Amniotic epithelial cell (primary cell): Measurements from ENCODE around the gene BTG2.

Source experiments
- DNase-seq: peaks from one replicate; pipeline ENCODE4 v3.0.0-alpha.2; 2010; ENCODE audit warnings: low read depth

BTG2 gene

GRCh38 chr1:203342192-203342940, 37.0 kb downstream of the BTG2 start:
- DNase-seq = no peak

DNA sequence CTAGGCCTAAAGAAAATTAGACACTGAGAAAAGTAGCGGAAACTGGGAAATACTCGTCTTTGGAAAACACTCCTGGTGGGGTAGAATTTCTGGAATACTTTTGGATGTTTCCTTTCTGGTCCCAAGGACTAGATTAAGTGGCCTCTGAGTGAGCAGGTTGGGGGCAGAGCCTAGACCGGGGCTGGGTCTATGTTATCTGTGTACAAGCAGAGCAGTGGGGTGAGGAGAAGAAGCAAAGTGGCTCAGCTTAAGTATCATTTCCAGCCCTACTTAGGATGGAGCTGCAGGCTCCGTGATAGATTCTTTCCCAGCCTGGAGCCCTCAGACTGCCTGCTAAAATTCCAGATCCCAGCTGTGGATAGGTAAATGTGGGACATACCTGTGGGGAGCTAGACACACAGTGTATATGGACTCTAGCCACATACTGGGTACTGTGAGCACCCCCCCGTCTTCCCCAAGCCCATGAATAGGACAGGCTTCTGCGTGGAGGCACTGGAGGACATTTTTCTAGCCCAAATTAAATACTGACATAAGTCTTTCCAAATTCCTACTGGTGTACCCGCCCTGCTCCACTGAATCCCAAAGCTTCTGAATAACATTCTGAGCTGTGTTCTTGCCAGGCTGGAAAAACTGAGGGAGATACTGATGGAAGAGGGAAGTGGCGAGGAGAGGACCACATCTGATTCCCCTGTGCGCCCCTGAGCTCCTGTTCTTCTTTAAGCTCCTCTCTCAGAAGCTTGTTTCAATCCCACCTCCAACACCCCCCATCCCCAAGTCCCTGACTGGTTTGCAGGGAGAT, 38.8 kb downstream of the BTG2 start:
- DNase-seq = no peak

DNA sequence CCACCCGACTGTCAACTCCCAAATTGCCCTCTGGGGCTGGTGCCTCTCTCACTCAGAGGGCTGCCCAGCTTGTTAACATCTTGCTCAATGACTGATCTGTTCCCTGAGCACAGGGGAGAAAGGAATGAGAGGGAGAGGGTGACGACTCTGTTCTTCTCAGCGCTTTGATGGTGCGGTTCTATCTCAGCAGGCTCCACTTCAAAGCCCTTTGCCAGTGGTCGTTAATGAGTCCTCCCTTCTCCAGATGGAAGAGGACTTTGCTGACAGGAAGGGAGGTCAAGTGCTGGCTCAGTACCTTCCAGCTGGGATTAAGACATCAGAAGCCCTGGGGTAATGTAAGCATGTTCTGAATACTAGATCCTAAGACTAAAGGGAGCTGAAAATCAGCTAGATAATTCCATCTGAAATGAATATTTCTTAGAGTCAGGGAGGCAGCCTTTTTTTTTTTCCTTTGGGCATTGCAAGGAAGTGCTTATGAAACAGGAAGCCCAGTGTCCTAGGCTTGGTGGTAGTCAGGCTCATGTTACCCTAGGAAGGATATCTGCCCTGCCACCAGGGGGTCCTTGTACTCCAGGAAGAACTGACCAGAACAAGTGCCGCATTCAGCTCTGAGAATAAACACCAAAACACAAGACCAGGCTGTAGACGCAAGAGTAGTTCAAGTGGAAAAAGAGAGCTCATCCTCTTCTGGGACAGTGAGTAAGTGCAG, 40.9 kb downstream of the BTG2 start:
- DNase-seq = no peak

GRCh38 chr1:203346769-203347102, 41.4 kb downstream of the BTG2 start:
- DNase-seq = no peak

- no peak for DNase-seq
These were observed 43.8 kb downstream of the BTG2 start for GRCh38 chr1:203349166-203349565.

DNA sequence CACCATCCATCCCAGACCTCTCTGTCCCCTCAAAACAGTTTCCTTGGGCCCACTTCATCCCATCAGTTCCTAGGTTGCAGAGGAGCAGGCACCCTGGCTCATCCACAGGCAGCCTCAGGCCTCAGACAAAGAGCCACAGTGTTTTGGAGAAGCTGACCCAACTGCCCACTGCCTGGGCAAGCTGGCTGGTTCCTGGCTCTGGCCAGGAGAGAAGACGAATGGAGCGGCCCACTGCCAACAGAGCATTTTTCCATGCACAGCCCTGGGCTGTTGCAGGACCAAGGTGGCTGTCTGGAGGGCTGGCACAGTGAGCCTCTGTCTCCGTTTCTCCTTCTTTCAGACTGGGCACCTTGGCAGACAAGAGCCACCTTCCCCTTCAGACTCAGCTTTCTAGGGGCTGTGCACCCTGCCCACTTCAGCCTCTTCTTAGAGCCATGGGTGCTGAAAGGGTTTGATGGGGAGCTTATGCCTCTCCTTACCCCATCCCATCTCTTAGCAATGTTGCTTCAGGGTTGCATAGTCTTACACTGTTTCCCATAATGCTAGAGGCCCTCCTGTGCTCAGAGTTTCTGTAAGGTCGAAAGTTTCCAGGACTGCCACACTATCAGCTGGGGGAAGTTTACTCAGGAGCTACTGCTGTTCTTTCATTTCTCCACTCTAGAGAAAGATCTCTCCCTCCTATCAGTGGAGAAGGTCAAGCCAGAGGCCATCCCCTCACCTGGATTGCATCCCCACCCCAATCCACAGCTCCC, 44.6 kb downstream of the BTG2 start:
- no peak for DNase-seq

DNA sequence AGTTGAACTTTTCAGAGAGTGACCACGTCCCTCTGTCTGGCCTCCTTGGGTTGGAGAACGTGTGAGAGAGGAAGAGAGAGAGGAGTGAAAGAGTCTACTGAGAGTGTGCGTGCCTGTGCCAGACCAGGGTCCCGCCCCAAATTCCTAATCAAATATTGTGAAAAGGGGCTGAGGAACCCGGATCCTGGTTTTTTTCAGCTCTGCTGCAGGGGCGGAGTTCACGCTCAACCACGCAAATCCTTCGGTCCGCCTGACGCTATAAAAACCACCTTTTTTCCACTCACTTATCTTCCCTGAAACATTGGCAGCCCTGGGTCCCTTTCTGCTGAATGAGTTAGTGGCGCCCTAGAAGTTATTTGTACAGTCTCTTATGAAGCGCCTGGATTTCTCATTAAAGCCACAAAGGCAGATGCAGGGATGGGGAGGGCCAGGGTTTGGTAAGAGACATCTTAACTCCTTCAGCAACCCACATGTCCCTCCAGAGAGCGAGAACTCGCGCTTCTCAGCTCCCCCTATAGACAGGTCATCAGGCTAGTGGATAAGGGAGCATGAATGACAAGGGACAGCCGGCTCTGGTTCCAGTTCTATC, 45.8 kb downstream of the BTG2 start, which contains the start of gene FMOD:
Gene FMOD (minus strand): TSS at position 86 of the 589 bp plus-strand sequence. CDS start 2,852 bp downstream, outside the sequence.
- peak; percentile 48 for DNase-seq

DNA sequence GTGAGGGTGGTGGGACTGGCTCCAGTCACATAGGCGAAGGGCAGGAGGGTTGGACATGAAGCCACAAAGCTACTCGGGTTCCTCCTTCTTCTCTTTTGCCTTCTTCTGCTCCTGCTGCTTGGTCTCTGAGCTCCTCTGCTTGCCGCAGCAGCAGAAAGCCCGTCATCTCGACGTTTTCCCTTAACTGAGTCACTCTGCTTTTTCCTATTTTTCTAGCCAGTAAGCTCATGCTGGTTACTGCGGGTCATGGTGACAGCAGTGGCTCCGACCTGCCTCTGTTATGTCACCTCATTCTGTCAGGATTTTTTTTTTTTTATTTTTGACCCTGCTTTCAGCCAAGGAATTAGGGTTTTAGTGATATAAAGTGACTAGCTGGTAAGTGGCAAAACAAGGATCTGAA, 48.2 kb downstream of the BTG2 start:
- no peak for DNase-seq

DNA sequence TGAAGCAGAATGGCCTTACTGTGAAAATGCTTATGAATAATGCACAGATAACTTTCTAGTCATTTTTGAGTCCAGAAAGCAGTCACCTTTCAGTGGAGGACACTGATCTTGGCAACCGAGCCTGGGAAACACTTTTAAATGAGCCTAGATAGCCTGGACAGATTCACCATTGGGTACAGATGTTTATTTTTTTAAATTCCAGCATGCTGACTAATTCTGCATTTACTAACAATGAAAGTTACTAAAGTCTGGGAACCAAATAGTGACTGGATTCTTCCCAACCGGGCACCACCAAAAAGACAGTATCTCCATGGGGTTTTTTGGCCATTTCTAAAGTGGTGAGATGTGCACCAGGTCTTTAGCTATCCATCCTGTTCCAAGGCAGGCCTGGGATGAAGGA, 48.9 kb downstream of the BTG2 start:
- peak; percentile 65 for DNase-seq

GRCh38 chr1:203359010-203359571, 53.8 kb downstream of the BTG2 start:
- DNase-seq = peak; percentile 77
